Stimulated activated CD4-positive, alpha-beta T cell treated with anti-CD3 and anti-CD28 coated beads, Interleukin-12 subunit alpha, Interleukin-12 subunit beta, amount 100 ng/mL, for 4 hours (primary cell): ENCODE data around the gene ZCCHC4.
"Not testable (repeated sequence)": the region's sequence is repeated elsewhere in the genome, so short reads cannot be mapped to it uniquely, and the experiment has no call there.

Experiments used
- DNase-seq: peaks from one replicate; pipeline ENCODE4 v3.0.0-alpha.2; 2020

Gene ZCCHC4

DNA sequence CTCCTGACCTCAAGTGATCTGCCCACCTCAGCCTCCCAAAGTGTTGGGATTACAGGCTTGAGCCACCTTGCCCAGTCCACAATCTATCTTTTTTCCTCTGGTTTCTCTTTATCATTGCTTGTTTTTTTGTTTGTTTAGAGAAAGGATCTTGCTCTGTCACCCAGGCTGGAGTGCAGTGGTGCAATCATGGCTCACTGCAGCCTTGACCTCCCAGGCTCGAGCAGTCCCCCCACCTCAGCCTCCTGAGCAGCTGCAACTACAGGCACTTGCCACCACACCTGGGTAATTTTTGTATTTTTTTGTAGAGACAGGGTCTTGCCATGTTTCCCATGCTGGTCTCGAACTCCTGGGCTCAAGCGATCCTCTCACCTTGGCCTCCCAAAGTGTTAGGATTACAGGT is 15.9 kb downstream of the ZCCHC4 start:
- DNase-seq, result not testable (repeated sequence)

DNA sequence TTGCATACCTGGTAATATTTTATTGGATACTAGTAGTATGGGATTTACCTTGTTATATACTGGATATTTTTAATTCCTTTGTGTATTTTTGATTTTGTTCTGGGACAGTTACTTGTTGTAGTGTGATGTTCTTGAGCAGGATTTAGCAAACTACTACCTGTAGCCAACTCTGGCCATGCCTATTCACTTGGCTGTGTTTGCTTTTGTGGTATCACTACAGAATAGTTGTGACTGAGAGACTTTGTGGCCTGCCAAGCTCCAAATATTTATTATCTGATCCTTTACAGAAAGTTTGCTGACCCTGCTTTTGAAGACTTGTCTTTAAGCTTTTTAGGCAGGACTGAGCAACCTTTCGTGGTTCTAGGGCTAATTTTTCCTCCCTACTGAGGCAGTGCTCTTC is 17.8 kb downstream of the ZCCHC4 start:
- no peak for DNase-seq

DNA sequence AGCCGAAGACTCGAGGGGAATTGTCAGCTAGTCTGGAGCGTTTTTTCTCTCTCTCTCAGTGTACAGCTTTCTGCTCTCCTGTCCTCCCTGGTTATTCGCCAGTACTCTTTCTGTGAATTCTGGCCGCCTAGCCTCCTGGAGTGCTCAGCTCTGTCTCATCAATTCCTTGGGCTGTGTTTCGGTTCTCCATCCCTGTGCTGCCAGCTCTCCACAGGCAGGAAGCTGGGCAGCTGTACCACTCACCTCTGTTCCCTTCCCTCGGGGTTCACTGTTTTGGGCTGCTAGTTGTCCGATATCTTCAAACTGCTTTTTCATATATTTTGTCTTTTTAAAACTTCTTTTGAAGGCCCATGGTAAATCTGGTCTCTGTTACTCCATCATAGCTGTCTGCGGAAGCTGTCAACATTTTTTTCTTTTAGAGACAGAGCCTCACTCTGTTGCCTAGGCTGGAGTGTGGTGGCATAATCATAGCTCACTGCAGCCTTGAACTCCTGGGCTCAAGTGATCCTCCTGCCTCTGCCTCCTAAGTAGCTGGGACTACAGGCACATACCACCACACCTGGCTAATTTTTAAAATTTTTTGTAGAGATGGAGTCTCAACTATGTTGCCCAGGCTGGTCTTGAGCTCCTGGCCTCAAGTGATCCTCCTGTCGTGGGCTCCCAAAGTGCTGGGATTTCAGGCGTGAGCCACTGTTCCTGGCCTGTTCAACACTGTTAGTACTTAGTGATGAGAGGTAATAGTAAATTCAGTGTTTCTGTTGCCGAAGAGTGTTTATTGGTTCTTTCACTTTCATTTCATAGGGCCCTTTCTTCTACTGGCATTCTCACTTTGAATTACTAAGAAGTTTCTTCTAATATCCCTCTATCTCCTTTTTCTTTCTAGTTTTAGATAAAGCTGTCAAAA is 18.6 kb downstream of the ZCCHC4 start:
- no peak for DNase-seq

DNA sequence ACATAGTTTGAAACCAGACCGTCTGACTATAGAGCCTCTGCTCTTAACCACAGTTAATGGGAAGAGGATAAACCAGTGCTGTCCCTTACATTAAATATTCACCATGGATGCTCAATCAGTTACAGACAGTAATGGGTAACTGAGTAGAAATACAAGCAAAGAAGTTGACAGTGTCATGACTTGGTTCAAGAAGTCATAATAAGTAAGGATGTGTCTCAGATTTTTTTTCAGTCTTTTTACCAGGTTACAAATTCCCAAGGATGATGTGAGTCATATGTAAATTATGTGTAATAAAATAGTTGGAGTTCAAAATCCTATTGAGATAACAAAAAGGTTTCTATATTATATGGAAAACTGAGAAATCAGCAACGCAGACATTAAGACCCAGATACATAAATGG is 31.1 kb downstream of the ZCCHC4 start:
- DNase-seq, result no peak

DNA sequence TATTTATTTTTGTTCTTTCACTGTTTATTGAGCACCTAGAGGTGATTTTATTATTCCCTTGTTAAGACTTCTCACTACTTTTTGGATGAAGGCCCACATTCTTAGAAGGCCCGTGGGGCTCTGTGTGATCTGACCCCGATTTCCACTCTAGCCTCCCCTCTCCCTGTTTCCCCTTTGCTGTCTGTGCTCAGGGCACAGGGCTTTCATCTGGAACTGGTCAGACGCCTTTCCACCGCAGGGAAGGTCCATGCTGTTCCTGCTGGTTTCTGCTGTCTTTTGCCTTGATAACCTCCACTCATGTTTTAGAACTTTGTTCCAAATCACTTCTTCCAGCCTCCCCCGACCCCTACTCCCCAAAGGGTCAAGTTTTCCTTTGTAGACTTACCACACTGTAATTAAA is 33.2 kb downstream of the ZCCHC4 start:
- no peak for DNase-seq

DNA sequence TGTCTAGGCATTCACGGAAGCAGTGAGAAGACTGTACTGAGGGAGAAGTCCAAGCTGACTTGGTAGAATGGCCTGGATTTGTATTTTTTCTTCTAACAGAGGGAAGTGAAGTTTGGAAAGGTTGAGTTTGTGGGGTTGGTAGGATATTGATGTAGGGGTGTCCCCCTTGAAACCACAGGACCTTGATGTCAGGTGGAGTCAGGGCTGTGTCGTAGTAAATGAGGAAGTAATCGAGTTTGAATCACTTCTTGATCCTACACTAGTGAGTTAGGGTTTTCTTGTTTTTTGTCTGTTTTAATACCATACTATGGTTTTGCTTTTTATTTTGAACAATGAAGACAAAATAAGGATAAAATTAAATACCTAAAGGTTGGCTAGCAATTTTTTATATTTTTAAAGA is 34.3 kb downstream of the ZCCHC4 start:
- DNase-seq, result no peak

DNA sequence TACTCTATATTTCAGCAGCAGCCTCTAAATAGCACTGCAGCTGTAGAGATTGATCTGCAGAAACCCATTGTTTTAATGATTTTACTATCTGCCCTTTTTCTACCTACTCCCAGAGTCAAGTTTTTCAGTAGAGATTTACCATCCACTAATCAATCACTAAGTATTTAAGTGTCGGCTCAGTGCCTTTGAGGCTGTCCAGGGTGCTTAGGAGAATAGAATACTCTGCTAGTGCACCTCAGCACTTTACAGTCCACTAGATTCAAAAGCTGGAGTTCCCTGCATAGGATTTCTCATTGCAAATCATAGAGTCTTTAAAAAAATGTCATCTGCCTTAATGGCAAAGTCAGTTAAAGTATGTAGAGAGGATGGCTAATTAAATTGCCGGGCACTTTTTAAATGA is 34.9 kb downstream of the ZCCHC4 start:
- no peak for DNase-seq

DNA sequence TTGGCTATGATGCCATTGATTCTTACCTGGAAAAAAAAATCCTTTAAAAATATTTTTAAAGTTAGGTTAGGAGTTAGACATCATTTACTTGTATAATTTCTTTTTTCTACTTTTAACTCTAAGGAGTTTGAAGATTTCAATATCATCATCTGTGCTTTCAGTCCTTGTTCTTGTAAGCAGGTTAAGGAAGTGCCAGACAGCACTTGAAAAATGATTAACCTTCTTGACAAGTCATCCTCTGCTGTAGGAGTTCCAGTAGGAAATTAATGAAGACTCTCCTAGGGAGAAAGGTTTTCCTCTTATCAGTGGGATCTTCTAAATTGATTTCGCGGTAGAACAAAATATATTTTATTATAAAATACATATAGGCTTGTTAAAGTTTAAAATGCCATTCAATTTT is 35.4 kb downstream of the ZCCHC4 start:
- DNase-seq, result no peak

DNA sequence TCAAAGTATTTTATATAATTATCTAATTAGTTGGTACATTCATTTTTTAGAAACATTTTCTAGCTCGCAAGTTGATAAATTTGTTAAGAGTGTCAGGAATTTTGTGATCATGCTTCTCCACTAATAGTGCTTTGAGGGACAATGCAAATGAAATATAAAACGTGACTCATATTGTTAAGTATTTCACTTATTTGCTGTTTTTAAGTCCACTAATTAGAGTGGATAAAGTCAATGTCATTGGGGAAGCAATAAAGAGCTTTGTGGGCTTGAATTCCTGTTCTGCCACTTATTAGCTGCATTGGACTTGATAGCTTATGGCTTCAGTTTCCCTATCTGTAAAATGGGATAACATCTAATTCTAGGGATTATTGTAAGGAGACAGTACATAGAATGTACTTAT is 38.0 kb downstream of the ZCCHC4 start:
- no peak for DNase-seq

DNA sequence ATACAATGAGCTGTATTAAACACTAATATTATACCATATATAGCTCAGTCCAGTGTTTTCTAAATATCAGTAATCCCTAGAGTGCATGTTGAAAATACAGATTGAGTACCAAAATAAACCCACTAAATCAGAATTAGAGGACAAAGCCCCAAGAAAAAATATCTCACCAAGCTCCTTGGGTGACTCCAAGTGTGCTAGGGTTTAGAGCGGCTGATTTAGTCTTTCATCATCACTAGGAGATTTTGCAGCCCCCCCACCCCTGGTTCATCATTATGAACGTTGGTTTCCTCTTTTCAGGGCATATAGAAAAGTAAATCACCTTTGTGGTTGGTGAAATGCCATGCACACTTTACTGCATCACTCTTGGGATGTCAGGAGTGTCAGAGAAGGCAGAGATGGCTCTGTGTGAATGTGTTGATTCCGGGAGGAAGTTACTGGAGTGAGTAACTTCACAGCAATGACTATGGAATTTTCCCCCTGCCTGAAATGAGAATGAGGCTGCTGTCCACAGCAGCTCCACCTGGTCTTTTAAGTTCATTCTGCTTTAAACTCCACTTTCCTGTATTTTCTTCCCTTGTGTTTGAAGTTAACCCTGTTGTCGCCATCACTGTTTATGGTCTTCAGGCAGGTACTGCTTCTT is 39.3 kb downstream of the ZCCHC4 start:
- DNase-seq, result no peak

DNA sequence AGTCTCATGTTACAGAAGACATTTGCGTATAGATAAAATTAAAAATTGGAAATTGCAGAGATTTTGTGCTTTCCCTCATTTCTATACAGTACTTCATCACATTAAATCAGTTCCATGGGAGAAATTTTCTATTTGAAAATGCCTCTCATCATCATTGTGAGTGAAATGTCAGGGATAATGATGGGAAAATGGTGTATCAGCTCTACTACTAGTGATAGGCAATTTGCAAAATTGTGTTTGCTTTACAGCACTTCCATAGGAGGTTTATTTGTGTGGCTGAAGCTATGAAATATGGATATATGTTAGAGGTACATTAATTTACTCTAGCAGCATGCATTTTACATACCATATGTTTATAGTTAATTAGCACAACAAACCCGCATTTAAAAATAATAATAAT is 43.5 kb downstream of the ZCCHC4 start:
- DNase-seq, result no peak

DNA sequence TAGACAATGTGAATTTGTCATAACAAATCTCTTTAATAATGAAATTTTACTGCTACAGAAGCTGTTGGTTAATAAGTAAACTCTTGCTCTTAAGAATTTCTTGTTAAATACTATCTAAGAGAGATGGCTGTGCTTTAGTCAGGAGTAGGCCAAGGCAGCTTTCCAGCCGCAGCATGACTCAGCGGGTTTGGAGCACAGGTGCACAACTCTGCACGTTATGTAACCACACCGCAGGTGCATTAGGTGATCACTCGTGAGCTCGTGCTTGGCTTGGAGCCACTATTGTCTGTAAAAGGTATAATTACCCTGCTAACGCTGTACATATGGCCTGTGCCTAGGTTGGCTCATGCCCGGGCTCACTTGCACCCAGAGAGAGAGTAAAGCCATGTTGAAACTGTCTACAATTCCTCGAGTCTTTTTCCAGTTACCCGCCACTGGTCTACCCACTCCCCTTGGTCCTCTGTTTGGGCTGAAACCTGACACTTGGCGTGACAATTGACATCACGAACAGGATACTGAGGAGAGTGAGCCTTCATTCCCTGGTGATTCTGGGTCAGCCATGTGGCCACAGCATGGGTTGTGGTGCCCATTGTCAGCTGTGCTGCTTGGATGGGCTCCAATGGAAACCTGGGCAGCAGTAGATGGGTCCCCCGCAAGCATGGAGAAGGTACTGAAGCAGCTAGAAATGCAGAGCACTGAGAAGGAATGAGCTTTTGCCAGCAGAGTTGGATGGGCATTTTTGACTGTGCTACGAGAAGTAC is 46.1 kb downstream of the ZCCHC4 start:
- no peak for DNase-seq

DNA sequence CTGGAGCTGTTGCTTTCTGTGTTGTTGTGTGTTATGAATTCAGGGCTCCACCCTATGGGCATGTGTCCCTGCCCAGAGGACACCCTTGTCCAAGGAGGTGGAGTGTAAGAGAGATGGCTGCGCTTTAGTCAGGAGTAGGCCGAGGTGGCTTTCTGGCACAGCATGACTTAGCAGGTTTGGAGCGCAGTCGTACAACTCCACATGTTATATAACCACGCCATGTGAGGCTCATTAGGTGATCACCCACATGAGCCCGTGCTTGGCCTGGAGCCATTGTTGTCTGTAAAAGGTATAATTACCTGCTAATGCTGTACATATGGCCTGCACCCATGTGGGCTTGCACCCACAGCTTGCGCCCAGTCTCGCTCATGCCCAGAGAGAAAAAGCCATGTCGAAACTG is 48.7 kb downstream of the ZCCHC4 start:
- no peak for DNase-seq

DNA sequence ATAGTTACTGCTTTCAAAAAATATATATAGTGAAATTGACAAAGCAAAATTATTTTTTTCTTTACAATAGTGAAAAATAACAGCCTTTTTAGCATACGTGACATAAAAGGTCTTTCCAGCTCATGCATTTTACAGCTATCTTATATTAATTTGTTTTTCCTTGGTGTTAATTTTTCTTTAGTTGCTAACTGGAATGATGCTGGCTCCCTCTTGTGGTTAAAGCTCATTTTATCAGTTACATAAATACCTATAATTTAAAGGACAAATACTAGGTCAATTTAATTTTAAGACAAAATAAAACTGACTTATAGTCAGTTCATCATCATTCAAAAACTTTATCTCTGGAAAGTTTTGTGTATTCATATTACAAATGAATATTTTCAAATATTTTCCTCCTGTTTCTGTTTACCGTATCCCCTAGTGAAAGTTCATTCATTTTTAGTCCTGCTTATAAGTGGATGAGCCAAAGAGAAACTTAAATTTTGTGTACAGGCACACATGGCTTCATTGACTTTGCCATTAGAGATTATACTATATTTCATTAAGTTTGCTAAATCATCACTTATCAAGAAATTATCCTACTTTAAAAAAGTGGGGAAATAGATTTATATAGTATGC is 54.5 kb downstream of the ZCCHC4 start:
- DNase-seq, result no peak

DNA sequence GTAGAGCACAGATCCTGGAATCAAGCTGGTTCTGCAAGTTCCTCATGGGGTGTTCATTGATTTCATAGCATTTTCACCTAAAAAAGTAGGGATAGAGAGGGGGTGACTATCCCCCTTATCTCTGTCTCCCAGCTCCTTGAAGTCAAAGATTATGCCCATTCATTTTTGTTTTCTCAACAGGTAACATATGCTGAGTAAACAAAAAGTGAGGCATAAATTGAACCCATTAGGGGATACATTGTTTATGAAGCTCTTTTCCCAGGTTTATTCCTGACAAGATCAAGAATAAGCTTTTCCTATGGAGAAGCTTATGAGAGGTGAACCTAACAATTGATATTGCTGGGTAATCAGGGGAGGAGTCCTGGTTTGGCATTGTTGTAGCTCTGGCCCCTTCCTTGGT is 55.3 kb downstream of the ZCCHC4 start:
- DNase-seq, result no peak

DNA sequence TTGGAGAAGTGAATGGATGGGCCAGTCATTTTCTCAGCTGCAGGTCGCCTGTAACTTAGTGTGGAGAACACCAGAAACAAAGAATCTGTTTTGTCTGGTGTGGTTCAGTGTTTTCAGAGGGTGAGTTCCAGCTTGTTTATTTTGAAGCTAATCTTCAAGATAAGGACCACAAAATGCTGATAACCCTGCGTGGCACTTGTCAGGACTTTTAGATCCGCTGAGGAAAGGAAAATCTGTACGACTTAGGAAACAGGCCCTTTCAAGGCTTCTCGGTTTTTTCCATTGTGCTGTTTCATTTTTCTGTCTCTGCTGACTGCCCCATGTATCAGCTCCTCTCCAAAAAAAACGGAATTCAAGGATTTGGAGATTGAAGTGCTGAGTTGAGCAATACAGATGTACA is 55.7 kb downstream of the ZCCHC4 start:
- no peak for DNase-seq

DNA sequence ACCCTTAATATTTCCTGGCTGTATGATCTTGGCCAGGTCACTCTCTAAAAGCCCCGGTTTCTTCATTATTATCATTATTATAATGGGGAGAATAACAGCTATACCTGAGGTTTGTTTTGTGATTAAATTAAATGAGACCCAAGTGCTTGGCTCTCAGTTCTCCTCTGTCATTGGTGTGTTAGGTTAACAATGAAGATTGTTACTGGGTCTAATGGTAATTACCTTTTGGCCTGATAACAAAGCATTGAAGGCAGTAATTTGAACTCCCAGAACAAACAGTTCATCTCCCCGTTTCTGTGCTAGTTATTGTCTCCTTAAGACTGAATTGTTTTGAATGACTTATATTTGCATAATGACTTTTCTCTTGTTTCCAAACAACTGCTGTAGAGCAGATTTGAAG is 57.7 kb downstream of the ZCCHC4 start:
- no peak for DNase-seq

DNA sequence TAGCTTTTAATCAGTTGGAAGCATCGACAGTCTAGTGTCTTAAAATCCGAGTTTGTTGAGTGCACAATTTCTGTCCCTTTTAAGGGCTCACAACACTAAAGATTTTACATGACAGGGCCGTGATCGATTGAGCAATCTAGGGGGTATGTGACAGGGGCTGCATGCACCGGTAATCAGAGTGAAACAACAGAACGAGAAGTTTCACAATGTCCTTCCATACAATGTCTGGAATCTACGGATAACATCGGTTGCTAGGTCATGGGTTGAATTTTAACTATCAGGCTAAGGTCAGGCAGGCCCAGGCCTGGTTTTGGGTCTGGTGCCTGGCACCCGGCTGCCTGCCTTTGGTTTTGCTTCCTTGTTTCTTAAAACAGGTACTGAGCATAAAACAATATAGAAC is 60.0 kb downstream of the ZCCHC4 start:
- not testable (repeated sequence) for DNase-seq

DNA sequence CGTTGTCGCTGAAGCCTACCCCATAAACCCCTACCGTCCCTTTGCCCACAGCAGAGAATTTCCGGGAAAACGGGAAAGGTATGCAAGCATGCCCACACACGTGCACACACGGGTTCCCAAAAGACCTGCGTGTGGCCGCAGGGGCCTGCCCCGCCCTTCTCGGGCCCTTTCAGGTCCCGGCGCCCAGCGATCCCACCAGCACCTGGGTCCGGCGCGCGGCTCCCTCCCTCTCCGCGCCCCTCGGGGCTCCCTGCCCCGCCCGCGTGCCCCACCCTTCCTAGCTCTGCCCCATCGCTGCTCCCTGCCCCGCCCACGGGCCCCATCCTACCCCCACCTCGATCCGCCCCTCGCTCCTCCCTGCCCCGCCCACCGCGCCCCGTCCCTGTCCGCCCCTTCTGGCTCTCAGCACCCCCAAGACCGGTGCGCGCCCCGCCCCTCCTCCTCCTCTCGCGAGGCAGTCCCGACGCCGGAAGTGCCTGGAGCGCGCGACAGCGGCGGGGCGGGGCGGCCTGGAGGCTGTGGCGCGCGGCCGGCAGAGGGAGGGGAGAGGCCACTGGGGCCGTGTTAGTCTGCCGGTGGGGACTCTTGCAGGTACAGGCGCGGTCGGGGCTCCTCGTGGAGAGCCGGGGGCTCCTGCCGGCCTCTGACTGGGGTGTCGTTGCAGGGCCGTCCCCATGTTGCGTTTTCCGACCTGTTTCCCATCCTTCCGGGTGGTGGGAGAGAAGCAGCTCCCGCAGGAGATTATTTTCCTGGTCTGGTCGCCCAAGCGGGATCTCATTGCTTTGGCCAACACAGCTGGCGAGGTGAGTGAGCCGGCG is 64.4 kb downstream of the ZCCHC4 start, which contains the start of gene ANAPC4:
Gene ANAPC4 (plus strand): TSS at position 510 of the 818 bp plus-strand sequence. CDS start 165 bp downstream, at position 675.
- DNase-seq, result peak; percentile 100

DNA sequence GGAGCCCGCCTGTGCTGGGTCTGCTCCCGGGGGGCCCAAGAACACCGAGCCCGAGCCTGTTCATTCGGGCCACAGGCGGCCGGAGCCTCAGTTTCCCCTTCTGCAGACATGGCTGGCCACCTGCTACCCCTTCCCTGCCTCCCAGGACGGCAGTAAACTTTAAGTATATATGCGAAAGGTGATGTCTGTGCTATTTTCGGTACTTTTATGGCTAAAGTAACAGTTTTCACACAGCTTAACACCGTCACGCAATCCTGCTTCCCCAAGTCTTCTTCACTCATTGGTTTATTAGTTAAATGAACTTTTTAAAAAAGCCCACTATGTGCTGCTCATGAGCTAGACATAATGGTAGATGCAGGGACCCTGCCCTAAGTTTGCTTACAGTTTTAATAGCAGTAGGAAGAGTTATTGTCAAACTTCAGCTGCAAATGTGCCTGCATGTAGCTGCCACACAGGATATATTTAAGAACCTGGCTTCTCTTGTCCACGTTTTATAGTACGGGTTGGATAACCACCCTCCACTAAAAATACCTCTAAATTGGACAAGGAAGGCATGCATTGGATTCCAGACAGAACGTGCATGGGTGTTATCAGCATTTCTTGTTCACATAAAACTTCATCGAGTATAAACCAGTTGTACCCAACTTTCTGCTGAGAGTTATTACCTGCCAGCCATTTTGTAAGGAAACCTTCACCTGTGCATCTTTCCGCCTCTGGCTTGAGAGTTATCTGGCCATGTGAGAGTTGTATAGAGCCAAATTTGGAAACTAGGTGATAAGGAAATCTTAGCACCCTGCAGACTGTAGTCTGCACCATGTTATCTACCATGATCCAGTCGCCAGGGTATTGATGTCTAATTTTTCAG is 65.2 kb downstream of the ZCCHC4 start:
- no peak for DNase-seq

DNA sequence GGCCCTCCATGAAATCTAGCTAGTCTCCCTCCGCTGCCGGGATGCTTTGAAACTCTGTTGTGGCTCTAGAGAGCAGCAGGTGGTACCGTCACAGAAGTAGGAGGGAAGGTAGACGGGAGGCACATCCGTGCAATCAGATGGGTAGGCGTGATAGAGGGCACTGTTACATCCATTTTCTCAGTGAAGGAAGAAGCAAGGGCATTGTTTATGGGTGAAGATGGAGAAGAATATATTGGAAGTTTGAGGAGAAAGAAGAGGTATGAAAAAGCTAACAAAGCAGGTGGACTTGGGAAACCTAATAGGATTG is 65.8 kb downstream of the ZCCHC4 start:
- DNase-seq, result no peak

DNA sequence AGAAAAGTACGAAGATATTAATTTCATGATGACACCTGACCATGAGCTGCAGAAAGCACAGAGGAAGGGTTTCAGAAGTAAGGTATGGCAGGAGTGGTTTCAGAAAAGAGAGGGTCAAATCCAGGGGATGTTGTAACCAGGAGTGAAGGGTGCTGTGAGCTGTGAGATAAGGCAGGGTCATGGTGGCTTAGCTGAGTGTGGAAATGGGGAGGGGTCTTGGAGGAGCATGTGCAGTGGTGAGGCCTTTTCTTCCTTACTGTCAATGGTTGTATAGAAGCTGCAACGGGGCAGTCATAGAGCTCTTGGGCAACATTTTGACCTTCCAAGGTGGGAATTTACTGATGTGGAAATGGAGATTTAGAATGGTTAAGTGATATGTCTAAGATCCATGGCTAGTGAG is 67.0 kb downstream of the ZCCHC4 start:
- DNase-seq, result no peak
